ENCODE measurements around the gene ANKRD30A.

DNA sequence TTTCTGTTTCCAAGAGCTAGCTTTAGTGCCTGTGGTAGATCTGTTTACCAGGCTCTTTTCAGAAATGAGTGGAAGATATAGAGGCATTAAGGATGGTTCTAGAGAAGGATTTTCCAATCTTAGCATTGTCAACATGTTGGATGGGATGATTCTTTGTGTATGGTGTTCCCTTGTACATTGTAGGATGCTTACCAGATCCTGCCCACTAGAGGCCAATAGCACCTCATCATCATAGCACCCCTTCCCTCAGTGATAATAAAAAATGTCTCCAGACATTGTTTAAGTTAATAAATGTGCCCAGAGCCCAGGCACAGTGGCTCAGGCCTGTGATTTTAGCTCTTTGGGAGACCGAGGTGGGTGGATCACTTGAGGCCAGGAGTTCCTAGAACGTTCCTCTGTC lies 121.2 kb downstream of the ANKRD30A start:
- TF ChIP-seq, protein P1, sequence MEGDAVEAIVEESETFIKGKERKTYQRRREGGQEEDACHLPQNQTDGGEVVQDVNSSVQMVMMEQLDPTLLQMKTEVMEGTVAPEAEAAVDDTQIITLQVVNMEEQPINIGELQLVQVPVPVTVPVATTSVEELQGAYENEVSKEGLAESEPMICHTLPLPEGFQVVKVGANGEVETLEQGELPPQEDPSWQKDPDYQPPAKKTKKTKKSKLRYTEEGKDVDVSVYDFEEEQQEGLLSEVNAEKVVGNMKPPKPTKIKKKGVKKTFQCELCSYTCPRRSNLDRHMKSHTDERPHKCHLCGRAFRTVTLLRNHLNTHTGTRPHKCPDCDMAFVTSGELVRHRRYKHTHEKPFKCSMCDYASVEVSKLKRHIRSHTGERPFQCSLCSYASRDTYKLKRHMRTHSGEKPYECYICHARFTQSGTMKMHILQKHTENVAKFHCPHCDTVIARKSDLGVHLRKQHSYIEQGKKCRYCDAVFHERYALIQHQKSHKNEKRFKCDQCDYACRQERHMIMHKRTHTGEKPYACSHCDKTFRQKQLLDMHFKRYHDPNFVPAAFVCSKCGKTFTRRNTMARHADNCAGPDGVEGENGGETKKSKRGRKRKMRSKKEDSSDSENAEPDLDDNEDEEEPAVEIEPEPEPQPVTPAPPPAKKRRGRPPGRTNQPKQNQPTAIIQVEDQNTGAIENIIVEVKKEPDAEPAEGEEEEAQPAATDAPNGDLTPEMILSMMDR (IDR thresholded peaks at IDR 0.05 in 8 of 11, conservative IDR thresholded peaks at IDR 0.05 in 3 of 11): no peak
- no peak for TF ChIP-seq POLR2A (IDR thresholded peaks at IDR 0.05)
- no peak for TF ChIP-seq POLR2AphosphoS5 (IDR thresholded peaks at IDR 0.05)
